Activated B cell treated with CpG ODN at 0.5 μM for 24 hours (primary cell): Measurements from ENCODE around the gene FARS2. TPM values are rescaled to one million over a fixed set of nuclear protein-coding genes. Genes with fewer than 3 reads are reported as not detected.

Experiments
- ATAC-seq: fragments of 200-7000 bp; cut with Tn5 transposase; one replicate; pipeline ENCODE4 v1.10.0; 2021; ENCODE audit warnings: low read depth, mild to moderate bottlenecking, moderate library complexity
- CTCF ChIA-PET: fragments of 350-600 bp; sonication (Branson Sonifier 250); formaldehyde crosslinking; loops from one replicate; lab custom pipeline; 2021; ENCODE audit warnings: antibody characterized with exemption; lab: Charles Lee
- POLR2A ChIA-PET: fragments of 350-600 bp; sonication (Branson Sonifier 250); formaldehyde crosslinking; loops from one replicate; lab custom pipeline; 2021; ENCODE audit warnings: antibody characterized with exemption; lab: Charles Lee
- DNase-seq: peaks from one replicate; pipeline ENCODE4 v3.0.0; 2022
- H3K27ac Mint-ChIP-seq: one replicate; pipeline ENCODE4 v1.8.0; 2020; ENCODE audit warnings: mixed read lengths
- H3K27me3 Mint-ChIP-seq: one replicate; pipeline ENCODE4 v1.8.0; 2021; ENCODE audit warnings: mixed read lengths
- H3K36me3 Mint-ChIP-seq: one replicate; pipeline ENCODE4 v1.8.0; 2021; ENCODE audit warnings: low read depth, mixed read lengths
- H3K4me1 Mint-ChIP-seq: one replicate; pipeline ENCODE4 v1.8.0; 2021; ENCODE audit warnings: mixed read lengths
- H3K4me3 Mint-ChIP-seq: one replicate; pipeline ENCODE4 v1.8.0; 2020; ENCODE audit warnings: mild to moderate bottlenecking, mixed read lengths
- H3K9me3 Mint-ChIP-seq: one replicate; pipeline ENCODE4 v1.8.0; 2020; ENCODE audit warnings: mixed read lengths
- intact Hi-C: fragments of 100-400 bp; cut with micrococcal nuclease; formaldehyde crosslinking; loops from one replicate; pipeline ENCODE4 v1.15.1; 2024
- total RNA-seq: library from RNA; stranded (reverse); gene quantifications from 2 replicates; pipeline ENCODE4 v1.2.3, GENCODE V29; 2022
- TF ChIP-seq, protein P1 (sequence below): fragments of 200-600 bp; IDR thresholded peaks from one replicate; pipeline ENCODE4 v1.8.0; 2022; ENCODE audit warnings: antibody characterized with exemption, mild to moderate bottlenecking

The FARS2 gene
- total RNA-seq, 1 donor from 2014 or later: 32.7 TPM

DNA sequence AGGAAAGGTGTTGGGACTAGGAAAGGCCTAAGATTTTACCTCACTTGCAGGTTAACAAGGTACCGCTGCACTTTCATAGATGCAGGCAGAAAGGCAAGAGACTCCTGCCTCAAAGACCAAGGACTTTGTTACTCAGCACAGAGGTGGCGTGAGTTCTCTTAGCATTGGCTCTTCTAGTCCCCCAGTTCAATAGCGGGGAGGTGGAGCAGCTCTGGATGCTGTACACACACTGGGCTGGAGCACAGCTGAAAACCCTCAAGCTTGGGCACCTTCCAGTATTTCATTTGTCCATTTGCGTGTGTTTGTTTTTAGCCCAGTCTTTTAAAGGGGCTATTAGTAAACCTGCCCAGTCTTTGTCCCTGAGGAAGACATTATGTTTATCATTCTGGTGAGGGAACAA is 345.2 kb downstream of the FARS2 start:
- no peak overlapping the region for H3K4me3 Mint-ChIP-seq
- no peaks in the 10 kb centered on the region for H3K27me3 Mint-ChIP-seq
- ATAC-seq (no peak), DNase-seq (no peak)
- ChIA-PET POLR2A (no interaction called here), CTCF (no interaction called here)
- TF ChIP-seq, protein P1, sequence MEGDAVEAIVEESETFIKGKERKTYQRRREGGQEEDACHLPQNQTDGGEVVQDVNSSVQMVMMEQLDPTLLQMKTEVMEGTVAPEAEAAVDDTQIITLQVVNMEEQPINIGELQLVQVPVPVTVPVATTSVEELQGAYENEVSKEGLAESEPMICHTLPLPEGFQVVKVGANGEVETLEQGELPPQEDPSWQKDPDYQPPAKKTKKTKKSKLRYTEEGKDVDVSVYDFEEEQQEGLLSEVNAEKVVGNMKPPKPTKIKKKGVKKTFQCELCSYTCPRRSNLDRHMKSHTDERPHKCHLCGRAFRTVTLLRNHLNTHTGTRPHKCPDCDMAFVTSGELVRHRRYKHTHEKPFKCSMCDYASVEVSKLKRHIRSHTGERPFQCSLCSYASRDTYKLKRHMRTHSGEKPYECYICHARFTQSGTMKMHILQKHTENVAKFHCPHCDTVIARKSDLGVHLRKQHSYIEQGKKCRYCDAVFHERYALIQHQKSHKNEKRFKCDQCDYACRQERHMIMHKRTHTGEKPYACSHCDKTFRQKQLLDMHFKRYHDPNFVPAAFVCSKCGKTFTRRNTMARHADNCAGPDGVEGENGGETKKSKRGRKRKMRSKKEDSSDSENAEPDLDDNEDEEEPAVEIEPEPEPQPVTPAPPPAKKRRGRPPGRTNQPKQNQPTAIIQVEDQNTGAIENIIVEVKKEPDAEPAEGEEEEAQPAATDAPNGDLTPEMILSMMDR: no peak
- intact Hi-C loops: no loop called here
- H3K27ac Mint-ChIP-seq: no peak overlapping the region
- H3K36me3 Mint-ChIP-seq: peaks cover 11% of the 10 kb centered on the region
- no peaks in the 10 kb centered on the region for H3K4me1 Mint-ChIP-seq
- H3K9me3 Mint-ChIP-seq: no peaks in the 10 kb centered on the region

DNA sequence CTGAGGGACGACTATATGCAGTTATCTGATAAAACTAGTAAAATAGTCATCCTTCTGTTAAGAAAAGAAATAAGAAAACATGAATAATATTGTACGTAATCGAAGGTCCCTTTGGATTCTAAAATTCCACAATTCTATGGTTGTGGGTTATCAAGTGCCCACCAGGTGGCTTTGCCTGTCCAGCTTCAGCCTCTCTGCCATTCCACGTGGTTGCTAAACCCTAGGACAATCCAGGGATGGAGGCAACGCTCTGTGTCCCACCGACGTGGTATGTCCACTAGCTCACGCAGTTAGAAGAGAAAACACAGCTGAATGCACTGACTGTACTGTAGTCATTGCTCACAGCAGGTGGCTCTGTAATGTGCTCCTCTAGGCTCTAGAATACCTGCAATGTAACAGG is 349.3 kb downstream of the FARS2 start:
- no peaks in the 10 kb centered on the region for H3K27me3 Mint-ChIP-seq
- peaks cover 4% of the 10 kb centered on the region for H3K9me3 Mint-ChIP-seq
- ChIA-PET CTCF (no interaction called here), POLR2A (no interaction called here)
- H3K27ac Mint-ChIP-seq: no peak overlapping the region
- intact Hi-C loops: no loop called here
- H3K4me3 Mint-ChIP-seq: no peak overlapping the region
- H3K36me3 Mint-ChIP-seq: peaks cover 32% of the 10 kb centered on the region
- TF ChIP-seq, protein P1: no peak
- peaks cover 3% of the 10 kb centered on the region for H3K4me1 Mint-ChIP-seq
- no peak for DNase-seq
- no peak for ATAC-seq

DNA sequence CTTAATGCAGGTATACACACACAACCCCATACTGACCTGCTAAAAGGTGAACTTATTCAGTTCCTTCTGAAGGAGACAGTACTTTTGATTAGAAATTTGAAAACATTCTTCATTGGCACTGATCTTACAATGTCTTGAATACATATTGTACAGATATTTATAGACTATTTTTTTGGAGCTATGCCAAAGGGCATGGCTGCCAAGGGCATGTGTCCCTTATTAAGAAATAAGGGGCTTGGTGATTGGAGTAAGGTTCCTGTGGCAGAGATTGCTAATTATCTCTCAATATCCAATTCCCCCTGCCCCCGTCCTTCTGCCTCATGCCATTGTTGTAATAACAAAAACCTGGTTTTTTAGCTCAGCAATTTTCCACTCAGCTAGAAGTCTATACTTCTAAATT is 355.9 kb downstream of the FARS2 start:
- CTCF ChIA-PET: no interaction called here
- H3K27me3 Mint-ChIP-seq: no peaks in the 10 kb centered on the region
- DNase-seq: no peak
- peaks cover 21% of the 10 kb centered on the region for H3K4me1 Mint-ChIP-seq
- ATAC-seq: no peak
- TF ChIP-seq, protein P1: no peak
- POLR2A ChIA-PET: no interaction called here
- no peak overlapping the region for H3K27ac Mint-ChIP-seq
- no peak overlapping the region for H3K4me3 Mint-ChIP-seq
- peaks cover 4% of the 10 kb centered on the region for H3K9me3 Mint-ChIP-seq
- peaks cover 32% of the 10 kb centered on the region for H3K36me3 Mint-ChIP-seq
- intact Hi-C loops: no loop called here

DNA sequence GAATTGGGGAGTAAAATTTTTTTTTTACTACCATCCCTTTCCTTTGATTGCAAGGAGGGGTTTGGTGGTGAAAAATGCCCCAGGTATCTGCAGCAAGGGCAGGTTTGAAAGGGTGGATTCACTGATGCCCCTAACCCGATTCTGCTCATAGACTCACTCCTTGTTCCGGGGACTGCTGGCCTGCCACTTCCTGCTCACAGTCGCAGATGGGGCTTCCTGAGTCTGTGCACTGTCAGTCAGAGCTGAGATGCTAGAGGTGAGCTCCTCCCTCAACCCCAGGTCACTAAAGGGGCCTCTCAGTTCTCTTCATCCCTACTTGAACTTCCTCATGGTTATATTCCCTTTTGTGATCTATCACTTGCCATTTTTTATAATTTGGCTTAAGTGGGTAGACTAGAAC is 357.9 kb downstream of the FARS2 start:
- CTCF ChIA-PET: no interaction called here
- H3K9me3 Mint-ChIP-seq: peaks cover 4% of the 10 kb centered on the region
- peaks cover 18% of the 10 kb centered on the region for H3K4me1 Mint-ChIP-seq
- TF ChIP-seq, protein P1: no peak
- H3K4me3 Mint-ChIP-seq: peak overlapping the region; percentile 9
- H3K27me3 Mint-ChIP-seq: no peaks in the 10 kb centered on the region
- peak overlapping the region; percentile 68 for H3K27ac Mint-ChIP-seq
- intact Hi-C loops: no loop called here
- ATAC-seq (peak; percentile 83), DNase-seq (no peak)
- POLR2A ChIA-PET: no interaction called here
- peaks cover 29% of the 10 kb centered on the region for H3K36me3 Mint-ChIP-seq

DNA sequence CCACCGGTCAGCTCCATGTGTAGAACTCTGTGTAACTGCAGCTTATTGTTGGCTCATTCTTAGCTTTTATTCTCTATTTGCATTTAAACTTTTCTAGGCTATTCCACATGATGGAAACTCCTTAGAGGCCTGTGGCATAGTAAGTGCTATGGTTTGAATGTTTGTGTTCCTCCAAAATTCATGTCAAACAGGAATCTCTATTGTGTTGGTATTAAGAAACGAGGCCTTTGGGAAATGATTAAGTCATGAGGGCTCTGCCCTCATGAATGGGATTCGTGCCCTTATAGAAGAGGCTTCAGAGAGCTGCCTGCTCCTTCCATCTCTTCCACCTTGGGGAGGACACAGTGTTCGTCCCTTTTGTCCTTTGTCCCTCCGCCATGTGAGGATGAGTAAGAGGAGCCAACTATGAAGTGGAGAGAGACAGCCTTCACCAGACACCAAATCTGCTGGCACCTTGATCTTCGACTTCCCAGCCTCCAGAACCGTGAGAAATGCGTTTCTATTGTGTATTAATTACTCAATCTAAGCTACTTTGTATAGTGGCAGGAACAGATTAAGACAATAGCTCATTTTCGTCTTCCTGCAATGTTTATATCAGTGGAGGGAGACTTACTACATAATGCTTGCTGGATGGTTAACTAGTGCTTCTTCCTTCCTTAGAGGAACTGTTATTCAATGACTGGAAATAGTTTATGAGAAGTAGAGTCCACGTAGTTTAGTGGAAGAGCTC is 361.1 kb downstream of the FARS2 start:
- ATAC-seq (no peak), DNase-seq (no peak)
- POLR2A ChIA-PET: no interaction called here
- intact Hi-C loops: no loop called here
- Mint-ChIP-seq H3K36me3 (peaks cover 12% of the 10 kb centered on the region), H3K4me1 (peaks cover 40% of the 10 kb centered on the region), H3K4me3 (no peak overlapping the region), H3K9me3 (no peaks in the 10 kb centered on the region), H3K27ac (no peak overlapping the region), H3K27me3 (no peaks in the 10 kb centered on the region)
- TF ChIP-seq, protein P1: no peak
- CTCF ChIA-PET: interaction anchor here (1.0 kb wide), 1 partner anchor 40 kb away, joined by 3 read pairs; no protein-coding TSS in a partner anchor
